GM23338 (cell line): ENCODE measurements around the gene CWC27. TPM values are rescaled to one million over a fixed set of nuclear protein-coding genes. Genes with fewer than 3 reads are reported as not detected.

ENCODE experiments used
- ATAC-seq: fragments of 200-7000 bp; cut with Tn5 transposase; 3 replicates; pipeline ENCODE4 v1.9.1; 2020
- DNase-seq: peaks from one replicate; pipeline ENCODE4 v3.0.0-alpha.2; 2015; ENCODE audit warnings: low spot score
- H2AFZ ChIP-seq: fragments of 200-600 bp; sonication (generic); 2 replicates; pipeline ENCODE4 v1.8.0; 2016; ENCODE audit warnings: antibody characterized with exemption, mild to moderate bottlenecking, moderate library complexity
- H3F3A ChIP-seq: fragments of 200-600 bp; sonication (generic); replicated peaks from 2 replicates; pipeline ENCODE4 v1.8.0; 2017; ENCODE audit warnings: antibody characterized with exemption, mixed run types, low read depth
- H3K27ac ChIP-seq: fragments of 200-600 bp; sonication (generic); 2 replicates; pipeline ENCODE4 v1.6.1; 2016; ENCODE audit warnings: low read depth
- H3K27me3 ChIP-seq: fragments of 200-600 bp; sonication (generic); 2 replicates; pipeline ENCODE4 v1.8.0; 2016; ENCODE audit warnings: mild to moderate bottlenecking, mixed run types, moderate library complexity; ENCODE audit not compliant: insufficient read depth
- H3K36me3 ChIP-seq: fragments of 200-600 bp; sonication (generic); 2 replicates; pipeline ENCODE4 v1.8.0; 2016; ENCODE audit warnings: mild to moderate bottlenecking; ENCODE audit not compliant: insufficient read depth
- H3K4me1 ChIP-seq: fragments of 200-600 bp; sonication (generic); 2 replicates; pipeline ENCODE4 v1.8.0; 2016; ENCODE audit warnings: mild to moderate bottlenecking, moderate library complexity; ENCODE audit not compliant: insufficient read depth
- H3K4me2 ChIP-seq: fragments of 200-600 bp; sonication (generic); 2 replicates; pipeline ENCODE4 v1.7.1; 2017; ENCODE audit warnings: mixed run types
- H3K4me3 ChIP-seq: fragments of 200-600 bp; sonication (generic); 2 replicates; pipeline ENCODE4 v1.6.1; 2016; ENCODE audit warnings: mixed run types
- H3K79me2 ChIP-seq: fragments of 200-600 bp; sonication (generic); replicated peaks from 2 replicates; pipeline ENCODE4 v1.8.0; 2017; ENCODE audit warnings: mild to moderate bottlenecking; ENCODE audit not compliant: insufficient read depth
- H3K9me2 ChIP-seq: fragments of 200-600 bp; sonication (generic); 2 replicates; pipeline ENCODE4 v1.8.0; 2017; ENCODE audit not compliant: insufficient read depth
- H4K20me1 ChIP-seq: fragments of 200-600 bp; sonication (generic); replicated peaks from 2 replicates; pipeline ENCODE4 v1.8.0; 2017; ENCODE audit warnings: mild to moderate bottlenecking; ENCODE audit not compliant: insufficient read depth
- H3K27ac Mint-ChIP-seq: 2 replicates; pipeline ENCODE4 v1.8.0; 2020; ENCODE audit warnings: inconsistent platforms, mild to moderate bottlenecking, moderate library complexity, mixed read lengths
- H3K27me3 Mint-ChIP-seq: 3 replicates; pipeline ENCODE4 v1.8.0; 2022; ENCODE audit warnings: low read depth, mild to moderate bottlenecking, moderate library complexity, mixed read lengths, inconsistent platforms; ENCODE audit not compliant: insufficient read depth, poor library complexity
- H3K36me3 Mint-ChIP-seq: 3 replicates; pipeline ENCODE4 v1.8.0; 2021; ENCODE audit warnings: low read depth, mild to moderate bottlenecking, inconsistent platforms, moderate library complexity, mixed read lengths
- H3K4me1 Mint-ChIP-seq: 3 replicates; pipeline ENCODE4 v1.8.0; 2020; ENCODE audit warnings: mild to moderate bottlenecking, inconsistent platforms, mixed read lengths
- H3K4me3 Mint-ChIP-seq: 3 replicates; pipeline ENCODE4 v1.8.0; 2021; ENCODE audit warnings: moderate library complexity, mild to moderate bottlenecking, inconsistent platforms, mixed read lengths
- H3K9me3 Mint-ChIP-seq: 3 replicates; pipeline ENCODE4 v1.8.0; 2020; ENCODE audit warnings: moderate library complexity, mild to moderate bottlenecking, inconsistent platforms, mixed read lengths
- CREB1 ChIP-seq: fragments of 250-450 bp; sonication (Bioruptor Pico); IDR thresholded peaks from 2 replicates; pipeline ENCODE4 v1.5.0; 2020; ENCODE audit warnings: low read depth, mild to moderate bottlenecking, moderate library complexity
- EZH2 ChIP-seq: fragments of 200-600 bp; sonication (generic); IDR thresholded peaks from one replicate; pipeline ENCODE4 v1.8.0; 2017; ENCODE audit warnings: antibody characterized with exemption, mild to moderate bottlenecking, low read depth; ENCODE audit not compliant: unreplicated experiment
- EZH2phosphoT487 ChIP-seq: fragments of 200-600 bp; sonication (generic); IDR thresholded peaks from one replicate; pipeline ENCODE4 v1.8.1; 2018; ENCODE audit warnings: antibody characterized with exemption; ENCODE audit not compliant: unreplicated experiment
- JUNB ChIP-seq: IDR thresholded peaks from one replicate; pipeline ENCODE4 v1.6.1; 2016; ENCODE audit warnings: antibody characterized with exemption; ENCODE audit not compliant: unreplicated experiment
- NANOG ChIP-seq: IDR thresholded peaks from 2 replicates; pipeline ENCODE4 v1.6.1; 2016; ENCODE audit warnings: antibody characterized with exemption, borderline replicate concordance
- POLR2AphosphoS5 ChIP-seq: IDR thresholded peaks from 2 replicates; pipeline ENCODE4 v1.6.1; 2016; ENCODE audit warnings: antibody characterized with exemption, low read depth
- REST ChIP-seq: IDR thresholded peaks from one replicate; pipeline ENCODE4 v1.6.1; 2018; ENCODE audit warnings: antibody characterized with exemption; ENCODE audit not compliant: unreplicated experiment
- STAT1 ChIP-seq: IDR thresholded peaks from one replicate; pipeline ENCODE4 v1.6.1; 2016; ENCODE audit warnings: antibody characterized with exemption; ENCODE audit not compliant: unreplicated experiment
- polyA plus RNA-seq: library from polyadenylated mRNA; unstranded; fragments of >200 nt; fragmentation: Nextera tagmentation; extraction: Ambion mirVana; gene quantifications from 2 replicates; pipeline ENCODE4 v1.2.1, GENCODE V29; 2016
- total RNA-seq: library from RNA; depleted of rRNA; stranded (reverse); fragments of >200 nt; shearing (Covaris generic); gene quantifications from 2 replicates; pipeline ENCODE4 v1.2.3, GENCODE V29; 2014
- TF ChIP-seq, protein P1 (sequence below), 2 experiments: fragments of 200-600 bp in 1 of 2; sonication (generic) in 1 of 2; conservative IDR thresholded peaks; 2 replicates each; pipeline versions ENCODE4 v1.5.1 to v1.6.1; 2016 to 2017; ENCODE audit warnings: antibody characterized with exemption in 2 of 2, low read depth in 2 of 2, mild to moderate bottlenecking in 2 of 2, moderate library complexity in 1 of 2
- TF ChIP-seq, protein P2 (sequence below): IDR thresholded peaks from 2 replicates; pipeline ENCODE4 v1.6.1; 2016; ENCODE audit warnings: antibody characterized with exemption

The CWC27 gene
- total and polyA plus RNA-seq, 2 experiments from 2014 or later, result 27.7 to 115 TPM

DNA sequence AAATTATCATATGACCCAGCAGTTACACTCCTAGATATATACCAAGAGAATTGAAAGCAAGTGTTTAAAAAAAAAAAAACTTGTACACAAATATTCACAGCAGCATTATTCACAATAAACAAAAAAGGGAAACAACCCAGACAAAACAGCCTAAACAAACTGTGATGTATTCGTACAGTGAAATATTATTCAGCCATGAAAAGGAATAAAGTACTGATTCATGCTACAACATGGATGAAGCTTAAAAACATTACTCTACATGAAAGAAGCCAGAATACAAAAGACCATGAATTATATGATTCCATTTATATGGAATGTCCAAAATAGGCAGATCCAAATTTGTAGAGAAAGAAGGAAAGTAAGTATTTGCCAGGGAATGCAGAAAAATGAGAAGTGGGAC, 161.1 kb downstream of the CWC27 start:
- Histone ChIP-seq H3K9me2 (no peaks in the 10 kb centered on the region), H3K4me3 (no peak overlapping the region), H2AFZ (no peak overlapping the region), H3K79me2 (no peaks in the 10 kb centered on the region), H4K20me1 (no peaks in the 10 kb centered on the region), H3K27ac (no peak overlapping the region), H3K27me3 (no peaks in the 10 kb centered on the region), H3K4me1 (no peaks in the 10 kb centered on the region), H3K36me3 (no peaks in the 10 kb centered on the region), H3F3A (no peaks in the 10 kb centered on the region), H3K4me2 (no peak overlapping the region)
- DNase-seq, result no peak
- Mint-ChIP-seq H3K4me1 (no peaks in the 10 kb centered on the region), H3K27me3 (no peaks in the 10 kb centered on the region), H3K9me3 (no peaks in the 10 kb centered on the region), H3K4me3 (no peak overlapping the region), H3K36me3 (peaks cover 4% of the 10 kb centered on the region; the same call in 1 of the 3 replicates), H3K27ac (no peak overlapping the region)
- TF ChIP-seq REST, result no peak
- no peak for TF ChIP-seq JUNB
- TF ChIP-seq EZH2phosphoT487, result no peak
- TF ChIP-seq, protein P1, sequence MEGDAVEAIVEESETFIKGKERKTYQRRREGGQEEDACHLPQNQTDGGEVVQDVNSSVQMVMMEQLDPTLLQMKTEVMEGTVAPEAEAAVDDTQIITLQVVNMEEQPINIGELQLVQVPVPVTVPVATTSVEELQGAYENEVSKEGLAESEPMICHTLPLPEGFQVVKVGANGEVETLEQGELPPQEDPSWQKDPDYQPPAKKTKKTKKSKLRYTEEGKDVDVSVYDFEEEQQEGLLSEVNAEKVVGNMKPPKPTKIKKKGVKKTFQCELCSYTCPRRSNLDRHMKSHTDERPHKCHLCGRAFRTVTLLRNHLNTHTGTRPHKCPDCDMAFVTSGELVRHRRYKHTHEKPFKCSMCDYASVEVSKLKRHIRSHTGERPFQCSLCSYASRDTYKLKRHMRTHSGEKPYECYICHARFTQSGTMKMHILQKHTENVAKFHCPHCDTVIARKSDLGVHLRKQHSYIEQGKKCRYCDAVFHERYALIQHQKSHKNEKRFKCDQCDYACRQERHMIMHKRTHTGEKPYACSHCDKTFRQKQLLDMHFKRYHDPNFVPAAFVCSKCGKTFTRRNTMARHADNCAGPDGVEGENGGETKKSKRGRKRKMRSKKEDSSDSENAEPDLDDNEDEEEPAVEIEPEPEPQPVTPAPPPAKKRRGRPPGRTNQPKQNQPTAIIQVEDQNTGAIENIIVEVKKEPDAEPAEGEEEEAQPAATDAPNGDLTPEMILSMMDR (conservative IDR thresholded peaks at IDR 0.05; ENCODE audit: low read depth in 2 of 2), result no peak
- TF ChIP-seq STAT1, result no peak
- TF ChIP-seq NANOG, result no peak
- TF ChIP-seq EZH2, result no peak
- no peak for ATAC-seq

GRCh38 chr5:64930672-64931318, 162.1 kb downstream of the CWC27 start:
- no peaks in the 10 kb centered on the region for H3K9me2 ChIP-seq
- Mint-ChIP-seq H3K27ac (no peak overlapping the region), H3K4me3 (no peak overlapping the region)
- TF ChIP-seq, protein P2, sequence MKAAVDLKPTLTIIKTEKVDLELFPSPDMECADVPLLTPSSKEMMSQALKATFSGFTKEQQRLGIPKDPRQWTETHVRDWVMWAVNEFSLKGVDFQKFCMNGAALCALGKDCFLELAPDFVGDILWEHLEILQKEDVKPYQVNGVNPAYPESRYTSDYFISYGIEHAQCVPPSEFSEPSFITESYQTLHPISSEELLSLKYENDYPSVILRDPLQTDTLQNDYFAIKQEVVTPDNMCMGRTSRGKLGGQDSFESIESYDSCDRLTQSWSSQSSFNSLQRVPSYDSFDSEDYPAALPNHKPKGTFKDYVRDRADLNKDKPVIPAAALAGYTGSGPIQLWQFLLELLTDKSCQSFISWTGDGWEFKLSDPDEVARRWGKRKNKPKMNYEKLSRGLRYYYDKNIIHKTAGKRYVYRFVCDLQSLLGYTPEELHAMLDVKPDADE, result no peak
- TF ChIP-seq EZH2 (no peak), JUNB (no peak), POLR2AphosphoS5 (no peak), REST (no peak), EZH2phosphoT487 (no peak), NANOG (no peak), CREB1 (CRISPR knock-in tag) (no peak)

More at GRCh38 chr5:64930672-64931318, 162.1 kb downstream of the CWC27 start:
- Histone ChIP-seq H3K4me2 (no peak overlapping the region), H2AFZ (no peak overlapping the region), H3F3A (no peaks in the 10 kb centered on the region), H3K36me3 (no peaks in the 10 kb centered on the region), H3K4me3 (no peak overlapping the region), H3K79me2 (no peaks in the 10 kb centered on the region), H4K20me1 (no peaks in the 10 kb centered on the region), H3K27me3 (no peaks in the 10 kb centered on the region), H3K27ac (no peak overlapping the region), H3K4me1 (no peaks in the 10 kb centered on the region)
- peaks cover 2% of the 10 kb centered on the region for H3K27me3 Mint-ChIP-seq
- ATAC-seq (no peak), DNase-seq (no peak)
- H3K36me3 Mint-ChIP-seq, result peaks cover 4% of the 10 kb centered on the region; the same call in 1 of the 3 replicates
- H3K4me1 Mint-ChIP-seq, result no peaks in the 10 kb centered on the region
- H3K9me3 Mint-ChIP-seq, result no peaks in the 10 kb centered on the region
